AG10803 (cell line): ENCODE measurements around the gene PRKCB.
"Not testable (repeated sequence)": the region's sequence is repeated elsewhere in the genome, so short reads cannot be mapped to it uniquely, and the experiment has no call there.

ENCODE experiments used
- DNase-seq: peaks from one replicate; pipeline ENCODE4 v3.0.0; 2010; ENCODE audit warnings: low read depth
- H3K4me3 ChIP-seq: 2 replicates; pipeline ENCODE4 v1.5.1; 2011; ENCODE audit warnings: mild to moderate bottlenecking, low read length, control low read depth
- TF ChIP-seq, protein P1 (sequence below): conservative IDR thresholded peaks from 2 replicates; pipeline ENCODE4 v1.5.1; 2011; ENCODE audit warnings: mild to moderate bottlenecking, low read length, control low read depth, inconsistent platforms

Gene PRKCB

DNA sequence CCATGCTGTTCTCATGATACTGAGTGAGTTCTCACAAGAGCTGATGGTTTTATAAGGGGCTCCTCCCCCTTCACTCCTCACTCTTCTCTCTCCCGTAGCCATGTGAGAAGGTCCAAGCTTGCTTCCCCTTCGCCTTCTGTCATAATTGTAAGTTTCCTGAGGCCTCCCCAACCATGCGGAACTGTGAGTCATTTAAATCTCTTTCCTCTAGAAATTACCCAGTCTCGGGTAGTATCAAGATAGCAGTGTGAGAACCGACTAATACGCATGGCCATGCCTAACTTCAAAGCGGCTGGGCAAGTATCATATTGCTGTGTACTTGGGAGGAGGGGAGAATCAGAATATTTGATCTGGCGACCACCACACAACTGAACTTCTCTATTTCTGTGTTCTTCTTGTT is 88.3 kb downstream of the PRKCB start:
- H3K4me3 ChIP-seq = no peak overlapping the region
- no peak for DNase-seq
- TF ChIP-seq, protein P1, sequence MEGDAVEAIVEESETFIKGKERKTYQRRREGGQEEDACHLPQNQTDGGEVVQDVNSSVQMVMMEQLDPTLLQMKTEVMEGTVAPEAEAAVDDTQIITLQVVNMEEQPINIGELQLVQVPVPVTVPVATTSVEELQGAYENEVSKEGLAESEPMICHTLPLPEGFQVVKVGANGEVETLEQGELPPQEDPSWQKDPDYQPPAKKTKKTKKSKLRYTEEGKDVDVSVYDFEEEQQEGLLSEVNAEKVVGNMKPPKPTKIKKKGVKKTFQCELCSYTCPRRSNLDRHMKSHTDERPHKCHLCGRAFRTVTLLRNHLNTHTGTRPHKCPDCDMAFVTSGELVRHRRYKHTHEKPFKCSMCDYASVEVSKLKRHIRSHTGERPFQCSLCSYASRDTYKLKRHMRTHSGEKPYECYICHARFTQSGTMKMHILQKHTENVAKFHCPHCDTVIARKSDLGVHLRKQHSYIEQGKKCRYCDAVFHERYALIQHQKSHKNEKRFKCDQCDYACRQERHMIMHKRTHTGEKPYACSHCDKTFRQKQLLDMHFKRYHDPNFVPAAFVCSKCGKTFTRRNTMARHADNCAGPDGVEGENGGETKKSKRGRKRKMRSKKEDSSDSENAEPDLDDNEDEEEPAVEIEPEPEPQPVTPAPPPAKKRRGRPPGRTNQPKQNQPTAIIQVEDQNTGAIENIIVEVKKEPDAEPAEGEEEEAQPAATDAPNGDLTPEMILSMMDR = no peak

DNA sequence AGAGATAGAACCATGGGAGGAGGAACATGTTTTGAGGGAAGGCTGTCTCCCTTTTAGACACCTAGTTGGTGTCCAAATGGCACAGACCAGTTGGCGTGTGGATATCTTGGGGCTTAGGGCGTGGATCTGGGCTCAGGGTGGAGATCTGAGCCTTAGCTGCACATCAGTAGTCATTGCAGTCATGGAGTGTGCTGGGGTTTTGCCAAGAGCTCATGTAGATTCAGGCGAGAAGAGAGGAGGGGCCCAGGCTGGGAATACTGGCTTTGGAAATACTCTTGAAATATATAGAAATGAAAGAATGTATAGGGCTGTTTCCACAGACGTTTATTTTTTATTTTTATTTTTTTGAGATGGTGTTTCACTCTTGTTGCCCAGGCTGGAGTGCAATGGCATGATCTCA is 92.0 kb downstream of the PRKCB start:
- TF ChIP-seq, protein P1 = no peak
- H3K4me3 ChIP-seq = no peak overlapping the region
- no peak for DNase-seq

- TF ChIP-seq, protein P1 = no peak
- H3K4me3 ChIP-seq = no peak overlapping the region
- DNase-seq = no peak
Observed at GRCh38 chr16:23929237-23929636, 93.5 kb downstream of the PRKCB start.

DNA sequence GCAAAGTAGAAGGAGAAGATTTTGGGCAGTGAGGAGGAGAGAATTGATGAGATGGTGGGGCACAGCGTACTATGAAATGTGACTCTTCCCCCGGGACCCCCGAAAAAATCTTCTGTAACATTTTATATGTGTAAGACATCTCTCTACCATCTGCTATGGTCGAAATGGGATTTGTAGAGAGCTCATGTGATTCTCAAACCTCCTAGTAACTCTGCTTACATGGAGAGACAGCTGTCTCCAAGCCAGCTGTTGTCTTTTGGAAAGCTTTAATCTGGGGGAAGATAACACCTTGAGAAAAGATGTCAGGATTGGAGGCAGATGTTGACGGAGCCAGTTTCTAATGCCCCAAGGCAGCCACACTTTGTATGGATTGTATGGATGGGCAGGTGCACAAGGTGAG is 94.1 kb downstream of the PRKCB start:
- H3K4me3 ChIP-seq = no peak overlapping the region
- DNase-seq = no peak
- TF ChIP-seq, protein P1 = no peak

DNA sequence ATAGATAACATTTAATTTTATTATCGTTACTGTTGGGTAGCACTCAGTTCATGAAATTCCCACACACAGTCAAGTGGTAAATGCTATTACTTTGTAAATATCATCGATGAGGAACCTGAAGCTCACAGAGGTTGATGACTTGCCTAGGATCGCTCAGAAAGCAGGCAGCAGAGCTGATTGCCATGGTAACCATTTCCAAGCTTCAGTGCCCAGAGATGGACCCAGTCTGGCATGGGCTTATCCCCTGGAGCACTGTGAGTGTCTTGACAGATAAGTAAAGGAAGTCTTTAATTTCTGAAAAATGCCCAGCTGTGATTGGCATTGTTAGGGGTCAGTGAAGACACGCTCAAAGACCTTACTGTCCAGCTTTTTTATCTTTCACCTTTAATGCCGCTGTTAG is 95.0 kb downstream of the PRKCB start:
- DNase-seq = no peak
- H3K4me3 ChIP-seq = no peak overlapping the region
- TF ChIP-seq, protein P1 = no peak

DNA sequence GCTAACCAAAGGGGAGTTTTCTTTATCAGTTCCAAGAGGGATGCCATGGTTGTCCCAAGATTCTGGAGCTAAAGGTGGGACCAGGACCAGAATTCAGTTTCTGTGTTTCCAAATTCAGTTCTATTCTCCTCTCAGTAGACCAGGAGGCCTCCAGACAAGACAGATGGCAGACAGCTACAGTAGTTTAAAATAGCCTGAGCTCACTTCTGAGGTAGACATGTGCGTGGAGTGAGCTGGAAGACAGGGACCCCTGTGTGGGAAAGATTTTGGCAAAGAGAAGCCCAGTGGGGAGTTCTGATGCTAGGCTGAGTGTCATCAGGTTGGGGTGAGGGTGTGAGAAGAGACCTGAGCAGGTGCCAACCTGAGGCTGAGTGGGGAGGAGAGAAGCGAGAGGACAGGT is 95.4 kb downstream of the PRKCB start:
- no peak for DNase-seq
- no peak overlapping the region for H3K4me3 ChIP-seq
- TF ChIP-seq, protein P1 = no peak

DNA sequence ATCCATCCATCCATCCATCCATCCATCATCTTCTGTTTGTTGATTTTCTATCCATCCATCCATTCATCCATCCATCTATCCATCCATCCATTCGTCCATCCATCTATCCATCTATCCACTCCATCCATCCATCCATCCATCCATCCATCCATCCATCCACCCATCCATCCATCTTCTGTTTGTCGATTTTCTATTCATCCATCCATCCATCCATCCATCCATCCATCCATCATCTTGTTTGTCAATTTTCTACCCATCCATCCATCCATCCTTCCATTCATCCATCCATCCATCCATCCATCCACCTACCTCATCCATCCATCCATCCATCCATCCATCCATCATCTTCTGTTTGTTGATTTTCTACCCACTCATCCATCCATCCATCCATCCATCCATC is 97.9 kb downstream of the PRKCB start:
- H3K4me3 ChIP-seq, DNase-seq: not testable (repeated sequence)

DNA sequence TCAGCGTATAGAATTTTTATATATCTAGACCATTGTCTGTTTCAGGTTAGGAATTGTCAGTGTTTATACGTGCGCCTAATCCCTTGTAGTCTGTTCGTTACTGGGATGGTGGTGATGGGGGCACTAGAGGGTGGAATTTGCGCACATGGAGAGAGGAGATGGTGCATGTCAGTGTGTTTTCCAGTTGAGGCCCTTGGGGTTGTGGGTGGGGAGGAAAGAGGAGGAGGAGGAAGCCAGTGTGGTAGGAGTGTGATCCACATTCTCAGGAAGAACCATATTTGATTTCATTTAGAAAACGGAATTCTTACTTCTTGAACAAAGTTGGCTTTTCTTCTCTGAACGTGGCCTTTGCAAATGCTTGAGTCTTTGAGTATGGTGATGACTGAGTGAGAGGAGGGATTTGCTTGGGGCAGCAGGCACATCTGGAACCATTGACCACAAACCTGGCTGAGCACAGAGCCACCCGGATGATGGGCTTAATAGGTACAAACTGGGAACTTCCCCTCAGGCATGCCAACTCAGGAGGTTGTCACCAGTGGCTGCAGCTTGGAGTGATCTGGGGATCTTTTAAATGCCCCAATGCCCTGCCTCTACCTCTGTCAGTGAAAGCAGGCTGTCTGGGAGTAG is 98.9 kb downstream of the PRKCB start:
- DNase-seq = no peak
- H3K4me3 ChIP-seq = no peak overlapping the region
- TF ChIP-seq, protein P1 = no peak
